K562 (cell line): ENCODE results near the gene DNAJC11. TPM values are rescaled to one million over a fixed set of nuclear protein-coding genes. Genes with fewer than 3 reads are reported as not detected.

Source experiments
- ADNP ChIP-seq: fragments of 200-800 bp; sonication (Bioruptor generic); IDR thresholded peaks from 2 replicates; pipeline ENCODE4 v1.6.1; 2016; ENCODE audit warnings: missing genetic modification characterization, missing compliant biosample characterization
- ATF6 ChIP-seq: sonication (generic); formaldehyde crosslinking; IDR thresholded peaks from 2 replicates; pipeline ENCODE4 v1.4.0; 2020; ENCODE audit warnings: mild to moderate bottlenecking, missing genetic modification reagents
- BCOR ChIP-seq: fragments of 450-650 bp; IDR thresholded peaks from 2 replicates; pipeline ENCODE4 v1.6.1; 2016
- BRF1 ChIP-seq: IDR thresholded peaks from 3 replicates; pipeline ENCODE4 v1.6.1; 2011; ENCODE audit warnings: borderline replicate concordance, mild to moderate bottlenecking; ENCODE audit not compliant: insufficient read length; ENCODE audit errors: extremely low read depth
- FOSL1 ChIP-seq: fragments of 200-800 bp; sonication (Bioruptor generic); conservative IDR thresholded peaks from 2 replicates; pipeline ENCODE4 v1.6.1; 2016; ENCODE audit warnings: missing genetic modification characterization, missing compliant biosample characterization
- HDAC8 ChIP-seq: fragments of 450-650 bp; IDR thresholded peaks from 2 replicates; pipeline ENCODE4 v1.6.1; 2016; ENCODE audit warnings: mild to moderate bottlenecking, missing genetic modification characterization, moderate library complexity, missing compliant biosample characterization
- RBM15 ChIP-seq: fragments of 200-400 bp; formaldehyde crosslinking; IDR thresholded peaks from 2 replicates; pipeline ENCODE4 v1.6.1; 2018; ENCODE audit warnings: mild to moderate bottlenecking, low read length, moderate library complexity; ENCODE audit not compliant: insufficient read depth
- ZEB2 ChIP-seq: fragments of 450-650 bp; IDR thresholded peaks from 2 replicates; pipeline ENCODE4 v1.6.1; 2016
- ZFX ChIP-seq: sonication (generic); formaldehyde crosslinking; IDR thresholded peaks from 2 replicates; pipeline ENCODE4 v1.8.0; 2022; ENCODE audit warnings: mild to moderate bottlenecking, missing genetic modification reagents, moderate library complexity
- ZNF134 ChIP-seq: fragments of 250-450 bp; sonication (Bioruptor Pico); conservative IDR thresholded peaks from 2 replicates; pipeline ENCODE4 v1.4.0; 2020
- ZNF584 ChIP-seq: fragments of 200-800 bp; sonication (Bioruptor generic); IDR thresholded peaks from 2 replicates; pipeline ENCODE4 v1.6.1; 2016; ENCODE audit warnings: low read depth, mild to moderate bottlenecking, missing genetic modification characterization, missing compliant biosample characterization
- ZNF586 ChIP-seq: fragments of 450-650 bp; formaldehyde crosslinking; conservative IDR thresholded peaks from 2 replicates; pipeline ENCODE4 v1.4.0; 2020; ENCODE audit warnings: mild to moderate bottlenecking, moderate library complexity
- ZNF668 ChIP-seq: fragments of 250-450 bp; sonication (Bioruptor Pico); IDR thresholded peaks from 2 replicates; pipeline ENCODE4 v1.8.0; 2022; ENCODE audit warnings: mild to moderate bottlenecking, inconsistent platforms
- polyA plus RNA-seq, 8 experiments: library from polyadenylated mRNA; depleted of rRNA in 4 of 8; stranded (reverse) in 5 of 8; unstranded in 3 of 8; fragments of >200 nt; fragmentation: Nextera tagmentation in 2 of 8; fragmentation: Illumina TruSeq in 1 of 8; extraction: Ambion mirVana in 2 of 8; extraction: Trizol in 1 of 8; gene quantifications; 2 replicates each; pipeline versions ENCODE4 v1.2.1 to v1.2.3, GENCODE V29; 2011 to 2014; ENCODE audit warnings: inconsistent platforms in 1 of 8, missing spikeins in 1 of 8
- total RNA-seq, 7 experiments: library from RNA; depleted of rRNA in 6 of 7; stranded (reverse); fragments of >200 nt in 6 of 7; fragmentation: Illumina TruSeq in 2 of 7; extraction: Trizol in 2 of 7; gene quantifications; 2 replicates each; pipeline versions ENCODE4 v1.2.1 to v1.2.3, GENCODE V29; 2011 to 2021; ENCODE audit warnings: low replicate concordance in 1 of 7
- TF ChIP-seq, protein P1 (sequence below): sonication (generic); formaldehyde crosslinking; IDR thresholded peaks from 2 replicates; pipeline ENCODE4 v1.8.1; 2022; ENCODE audit warnings: missing genetic modification reagents
- TF ChIP-seq, protein P2 (sequence below): fragments of 450-650 bp; formaldehyde crosslinking; IDR thresholded peaks from 2 replicates; pipeline ENCODE4 v1.4.0; 2020; ENCODE audit warnings: mild to moderate bottlenecking, mixed read lengths
- TF ChIP-seq, protein P3 (sequence below): fragments of 250-450 bp; sonication (Bioruptor Pico); IDR thresholded peaks from 2 replicates; pipeline ENCODE4 v1.5.0; 2021; ENCODE audit warnings: mild to moderate bottlenecking, moderate library complexity
- TF ChIP-seq, protein P4 (sequence below): fragments of 250-450 bp; sonication (Bioruptor Pico); IDR thresholded peaks from 2 replicates; pipeline ENCODE4 v1.4.0; 2020; ENCODE audit warnings: mild to moderate bottlenecking
- TF ChIP-seq, protein P5 (sequence below): fragments of 450-650 bp; formaldehyde crosslinking; IDR thresholded peaks from 2 replicates; pipeline ENCODE4 v1.4.0; 2020; ENCODE audit warnings: mild to moderate bottlenecking, moderate library complexity

Gene DNAJC11
- total and polyA plus RNA-seq, 9 of the 15 experiments (the other 6 are each of a cell fraction or from before 2014, with no cell fraction given), result 14.1 to 123 (median 76.6) TPM

DNA sequence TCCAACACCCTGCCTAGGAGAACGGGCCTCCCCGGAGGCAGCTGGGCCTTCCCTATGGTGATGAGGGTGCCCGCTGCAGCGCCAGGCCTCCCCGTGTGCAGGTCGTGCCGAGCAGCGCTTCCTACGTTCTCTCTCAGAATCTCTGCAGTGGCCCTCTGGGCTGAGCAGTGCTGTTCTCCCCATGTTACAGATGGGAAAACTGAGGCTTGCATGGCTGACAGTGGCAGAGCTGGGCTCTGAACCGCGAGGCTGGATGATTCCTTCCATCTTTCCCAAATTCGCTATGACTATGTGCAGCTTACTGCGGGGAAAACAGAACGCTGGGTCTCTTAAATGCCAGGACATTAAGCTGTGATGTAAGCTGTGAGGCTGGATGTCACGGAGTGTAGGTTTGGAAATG is 107.8 kb downstream of the DNAJC11 start (continued):
- TF ChIP-seq, protein P1, sequence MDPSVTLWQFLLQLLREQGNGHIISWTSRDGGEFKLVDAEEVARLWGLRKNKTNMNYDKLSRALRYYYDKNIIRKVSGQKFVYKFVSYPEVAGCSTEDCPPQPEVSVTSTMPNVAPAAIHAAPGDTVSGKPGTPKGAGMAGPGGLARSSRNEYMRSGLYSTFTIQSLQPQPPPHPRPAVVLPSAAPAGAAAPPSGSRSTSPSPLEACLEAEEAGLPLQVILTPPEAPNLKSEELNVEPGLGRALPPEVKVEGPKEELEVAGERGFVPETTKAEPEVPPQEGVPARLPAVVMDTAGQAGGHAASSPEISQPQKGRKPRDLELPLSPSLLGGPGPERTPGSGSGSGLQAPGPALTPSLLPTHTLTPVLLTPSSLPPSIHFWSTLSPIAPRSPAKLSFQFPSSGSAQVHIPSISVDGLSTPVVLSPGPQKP (CRISPR knock-in tag), result no peak
- TF ChIP-seq, protein P2, sequence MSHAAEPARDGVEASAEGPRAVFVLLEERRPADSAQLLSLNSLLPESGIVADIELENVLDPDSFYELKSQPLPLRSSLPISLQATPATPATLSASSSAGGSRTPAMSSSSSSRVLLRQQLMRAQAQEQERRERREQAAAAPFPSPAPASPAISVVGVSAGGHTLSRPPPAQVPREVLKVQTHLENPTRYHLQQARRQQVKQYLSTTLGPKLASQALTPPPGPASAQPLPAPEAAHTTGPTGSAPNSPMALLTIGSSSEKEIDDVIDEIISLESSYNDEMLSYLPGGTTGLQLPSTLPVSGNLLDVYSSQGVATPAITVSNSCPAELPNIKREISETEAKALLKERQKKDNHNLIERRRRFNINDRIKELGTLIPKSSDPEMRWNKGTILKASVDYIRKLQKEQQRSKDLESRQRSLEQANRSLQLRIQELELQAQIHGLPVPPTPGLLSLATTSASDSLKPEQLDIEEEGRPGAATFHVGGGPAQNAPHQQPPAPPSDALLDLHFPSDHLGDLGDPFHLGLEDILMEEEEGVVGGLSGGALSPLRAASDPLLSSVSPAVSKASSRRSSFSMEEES, result no peak
- no peak for TF ChIP-seq FOSL1 (tag)
- TF ChIP-seq RBM15, result no peak
- no peak for TF ChIP-seq ATF6 (CRISPR knock-in tag)
- TF ChIP-seq ZNF584, result no peak
- TF ChIP-seq ZFX (CRISPR knock-in tag), result peak; percentile 0; the same call in 1 of the 2 replicates
- TF ChIP-seq ZEB2, result no peak
- TF ChIP-seq BRF1, result no peak
- peak; percentile 13 for TF ChIP-seq ADNP (tag)
- no peak for TF ChIP-seq ZNF134 (CRISPR knock-in tag)
- no peak for TF ChIP-seq HDAC8 (tag)
- no peak for TF ChIP-seq ZNF668 (CRISPR knock-in tag)
- TF ChIP-seq, protein P3, sequence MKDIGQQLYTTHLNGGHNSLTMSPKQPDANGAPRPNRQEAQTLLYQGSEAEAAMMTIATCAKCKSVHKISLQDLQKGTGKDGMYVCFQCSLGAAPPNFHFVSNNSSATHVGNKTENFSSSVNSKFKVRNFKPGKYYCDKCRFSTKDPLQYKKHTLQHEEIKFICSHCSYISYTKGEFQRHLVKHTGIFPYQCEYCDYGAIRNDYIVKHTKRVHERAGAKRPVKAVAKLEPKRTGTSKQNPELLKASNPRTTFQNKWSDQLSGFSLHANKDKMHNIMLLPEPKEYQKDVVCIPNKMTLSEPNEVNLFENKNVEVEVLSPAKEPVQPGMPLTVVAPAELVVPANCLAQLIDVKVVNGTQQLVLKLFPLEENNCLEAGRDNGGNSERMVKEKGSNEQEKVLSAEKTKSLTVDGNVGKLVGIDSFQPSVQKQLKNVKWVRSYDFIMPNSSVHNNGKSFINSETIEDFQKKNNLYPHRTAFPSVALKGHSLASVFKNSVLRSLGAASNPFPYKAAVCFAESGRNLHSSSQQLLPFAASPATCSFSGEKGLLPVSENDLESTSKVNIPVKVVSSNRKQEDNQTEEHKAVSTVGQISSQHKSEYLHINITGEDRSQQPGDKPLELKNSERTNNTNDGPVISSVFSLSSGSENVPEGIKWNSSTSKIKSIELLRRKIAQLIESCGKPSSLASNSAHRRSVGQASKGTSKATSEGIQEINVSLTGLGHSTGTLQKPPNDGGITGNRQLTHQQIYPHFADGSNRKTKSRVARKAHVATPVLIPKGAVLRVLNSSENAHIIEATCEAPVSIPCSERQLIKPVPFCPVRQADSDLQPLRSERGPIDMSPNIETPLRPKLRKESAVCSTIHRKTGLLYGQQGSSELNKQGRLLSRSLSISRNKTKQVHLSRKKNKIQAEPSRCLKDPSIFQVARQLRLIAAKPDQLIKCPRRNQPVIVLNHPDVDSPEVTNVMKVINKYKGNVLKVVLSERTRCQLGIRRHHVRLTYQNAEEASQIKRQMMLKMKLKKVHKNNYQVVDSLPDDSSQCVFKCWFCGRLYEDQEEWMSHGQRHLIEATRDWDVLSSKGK (CRISPR knock-in tag), result no peak
- TF ChIP-seq, protein P4, sequence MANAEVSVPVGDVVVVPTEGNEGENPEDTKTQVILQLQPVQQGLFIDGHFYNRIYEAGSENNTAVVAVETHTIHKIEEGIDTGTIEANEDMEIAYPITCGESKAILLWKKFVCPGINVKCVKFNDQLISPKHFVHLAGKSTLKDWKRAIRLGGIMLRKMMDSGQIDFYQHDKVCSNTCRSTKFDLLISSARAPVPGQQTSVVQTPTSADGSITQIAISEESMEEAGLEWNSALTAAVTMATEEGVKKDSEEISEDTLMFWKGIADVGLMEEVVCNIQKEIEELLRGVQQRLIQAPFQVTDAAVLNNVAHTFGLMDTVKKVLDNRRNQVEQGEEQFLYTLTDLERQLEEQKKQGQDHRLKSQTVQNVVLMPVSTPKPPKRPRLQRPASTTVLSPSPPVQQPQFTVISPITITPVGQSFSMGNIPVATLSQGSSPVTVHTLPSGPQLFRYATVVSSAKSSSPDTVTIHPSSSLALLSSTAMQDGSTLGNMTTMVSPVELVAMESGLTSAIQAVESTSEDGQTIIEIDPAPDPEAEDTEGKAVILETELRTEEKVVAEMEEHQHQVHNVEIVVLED (CRISPR knock-in tag), result no peak
- no peak for TF ChIP-seq ZNF586 (CRISPR knock-in tag)
- TF ChIP-seq BCOR, result peak; percentile 82
- TF ChIP-seq, protein P5, sequence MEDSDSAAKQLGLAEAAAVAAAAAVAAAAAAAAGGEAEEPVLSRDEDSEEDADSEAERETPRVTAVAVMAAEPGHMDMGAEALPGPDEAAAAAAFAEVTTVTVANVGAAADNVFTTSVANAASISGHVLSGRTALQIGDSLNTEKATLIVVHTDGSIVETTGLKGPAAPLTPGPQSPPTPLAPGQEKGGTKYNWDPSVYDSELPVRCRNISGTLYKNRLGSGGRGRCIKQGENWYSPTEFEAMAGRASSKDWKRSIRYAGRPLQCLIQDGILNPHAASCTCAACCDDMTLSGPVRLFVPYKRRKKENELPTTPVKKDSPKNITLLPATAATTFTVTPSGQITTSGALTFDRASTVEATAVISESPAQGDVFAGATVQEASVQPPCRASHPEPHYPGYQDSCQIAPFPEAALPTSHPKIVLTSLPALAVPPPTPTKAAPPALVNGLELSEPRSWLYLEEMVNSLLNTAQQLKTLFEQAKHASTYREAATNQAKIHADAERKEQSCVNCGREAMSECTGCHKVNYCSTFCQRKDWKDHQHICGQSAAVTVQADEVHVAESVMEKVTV, result no peak
